ENCODE measurements around the gene CLEC4M. TPM values are rescaled to one million over a fixed set of nuclear protein-coding genes. Genes with fewer than 3 reads are reported as not detected.

CLEC4M gene, protein sequence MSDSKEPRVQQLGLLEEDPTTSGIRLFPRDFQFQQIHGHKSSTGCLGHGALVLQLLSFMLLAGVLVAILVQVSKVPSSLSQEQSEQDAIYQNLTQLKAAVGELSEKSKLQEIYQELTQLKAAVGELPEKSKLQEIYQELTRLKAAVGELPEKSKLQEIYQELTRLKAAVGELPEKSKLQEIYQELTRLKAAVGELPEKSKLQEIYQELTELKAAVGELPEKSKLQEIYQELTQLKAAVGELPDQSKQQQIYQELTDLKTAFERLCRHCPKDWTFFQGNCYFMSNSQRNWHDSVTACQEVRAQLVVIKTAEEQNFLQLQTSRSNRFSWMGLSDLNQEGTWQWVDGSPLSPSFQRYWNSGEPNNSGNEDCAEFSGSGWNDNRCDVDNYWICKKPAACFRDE
- polyA plus RNA-seq = 0.44 TPM in 1 of 2 replicates, not detected in the other

DNA sequence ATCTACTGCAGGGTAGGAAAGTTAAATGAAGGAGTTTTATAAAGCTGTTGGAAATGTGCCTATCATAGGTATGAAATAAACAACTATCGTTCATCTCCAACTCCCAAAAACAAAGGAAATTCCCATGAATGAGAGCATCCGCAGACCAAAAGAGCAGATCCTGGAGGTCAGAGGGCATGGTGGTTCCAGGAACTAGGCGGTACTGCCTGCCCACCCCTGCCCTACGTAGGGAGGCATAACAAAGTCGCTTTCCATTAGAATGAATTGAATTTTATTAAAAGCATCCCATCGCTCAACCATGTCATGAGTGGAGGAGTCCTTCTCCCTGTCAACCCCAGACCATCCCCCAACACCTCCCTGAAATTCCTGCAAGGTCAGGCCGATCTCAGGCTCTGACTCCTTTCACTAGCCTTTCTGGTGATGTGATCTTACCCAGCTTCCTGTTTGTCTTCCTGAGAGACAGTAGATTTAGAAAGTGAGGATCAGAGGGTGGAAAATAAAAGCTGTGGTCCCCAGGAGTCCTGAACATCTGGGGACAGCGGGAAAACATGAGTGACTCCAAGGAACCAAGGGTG, at the start of gene CLEC4M:
Gene CLEC4M (plus strand): TSS at position 525 of the 575 bp plus-strand sequence. CDS start 24 bp downstream, at position 549.

DNA sequence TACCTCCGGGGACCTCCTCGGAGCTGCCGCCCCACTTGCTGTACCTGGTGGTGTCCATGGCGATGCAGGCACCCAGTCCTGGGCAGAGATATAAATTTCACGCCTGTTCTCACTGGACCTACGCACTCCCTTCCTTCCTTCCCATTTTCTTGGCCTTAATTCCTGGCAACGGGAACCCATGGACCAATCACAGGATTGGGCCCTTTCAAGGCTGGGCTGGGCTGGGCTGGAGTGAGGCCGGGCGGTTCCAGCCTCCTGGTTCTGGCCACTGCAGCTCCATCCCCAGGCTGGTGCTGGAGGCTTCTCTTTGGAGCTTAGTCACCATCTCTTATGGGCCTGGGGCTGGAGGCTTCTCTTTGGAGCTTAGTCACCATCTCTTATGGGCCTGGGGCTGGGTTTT, 31.0 kb upstream of the CLEC4M start, which contains the start of gene CLEC4G:
Gene CLEC4G (minus strand): TSS at position 66 of the 400 bp plus-strand sequence. CDS start 8 bp downstream, at position 58.

DNA sequence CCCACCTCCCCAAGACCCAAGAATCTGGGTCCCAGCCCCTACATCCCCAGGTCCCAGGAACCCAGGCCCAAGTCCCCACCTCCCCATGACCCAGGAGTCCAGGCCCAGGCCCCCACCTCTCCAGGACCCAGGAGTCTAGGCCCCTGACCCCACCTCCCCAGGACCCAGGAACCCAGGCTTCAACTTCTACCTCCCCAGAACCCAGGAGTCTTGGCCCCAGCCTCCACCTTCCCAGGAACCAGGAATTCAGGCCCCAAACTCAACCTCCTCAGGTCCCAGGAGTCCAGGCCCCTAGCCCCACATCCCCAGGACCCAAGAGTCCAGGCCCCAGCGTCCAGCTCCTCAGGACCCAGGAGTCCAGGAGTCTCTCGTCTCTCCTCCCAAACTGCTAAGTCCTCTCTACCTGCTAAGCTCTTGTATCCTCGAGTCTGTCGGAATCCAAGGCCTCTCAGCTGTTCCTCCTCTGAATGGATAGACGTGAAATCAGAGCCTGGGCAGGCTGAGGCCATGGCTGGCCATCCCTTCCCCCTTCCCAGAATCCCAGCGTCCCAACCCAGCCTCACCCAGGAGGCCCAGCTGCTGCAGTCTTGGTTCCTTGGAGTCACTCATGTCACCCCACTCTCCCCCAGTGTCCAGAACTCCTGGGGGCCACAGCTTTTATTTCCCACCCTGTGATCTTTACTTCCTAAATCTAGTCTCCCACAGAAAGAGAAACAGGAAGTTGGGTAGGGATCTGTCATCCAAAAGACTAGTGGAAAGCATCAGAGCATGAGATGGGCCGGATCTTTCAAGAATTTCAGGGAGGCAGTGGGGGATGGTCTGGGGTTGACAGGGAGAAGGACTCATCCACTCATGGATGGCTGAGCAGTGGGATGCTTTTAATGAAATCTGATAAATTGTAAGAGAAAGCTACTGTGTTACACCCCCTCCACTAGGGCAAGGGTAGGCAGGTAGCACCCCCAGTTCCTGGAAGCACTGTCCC, 15.8 kb upstream of the CLEC4M start, which contains the start of gene CD209:
Gene CD209 (minus strand): TSS at position 632 of the 982 bp plus-strand sequence. CDS start 23 bp downstream, at position 609.

Other genes with a start within 250 kb of the CLEC4M start
- gene ZNF358, start 247.1 kb upstream of the CLEC4M start, polyA plus RNA-seq = 0.60 TPM in 1 of 2 replicates, not detected in the other
- 12.2 TPM in 2 replicates for gene MCOLN1, start 240.6 kb upstream of the CLEC4M start, polyA plus RNA-seq
- 6.8 and 7.5 TPM in 2 replicates for gene PNPLA6, start 227.5 kb upstream of the CLEC4M start, polyA plus RNA-seq
- gene CAMSAP3, start 167.4 kb upstream of the CLEC4M start, polyA plus RNA-seq = 0.78 and 0.88 TPM in 2 replicates
- gene XAB2, start 133.7 kb upstream of the CLEC4M start, polyA plus RNA-seq = 0.82 and 2.0 TPM in 2 replicates
- 607 and 716 TPM in 2 replicates for gene PET100, start 133.4 kb upstream of the CLEC4M start, polyA plus RNA-seq
- gene PCP2, start 129.5 kb upstream of the CLEC4M start, polyA plus RNA-seq = 1,380 and 3,034 TPM in 2 replicates
- gene STXBP2, start 126.1 kb upstream of the CLEC4M start, polyA plus RNA-seq = 24.6 and 46.0 TPM in 2 replicates
- not detected in 2 replicates for gene RETN, start 94.2 kb upstream of the CLEC4M start, polyA plus RNA-seq
- gene MCEMP1, start 86.2 kb upstream of the CLEC4M start, polyA plus RNA-seq = not detected in 2 replicates
- gene TRAPPC5, start 82.4 kb upstream of the CLEC4M start, polyA plus RNA-seq = 49.0 and 150 TPM in 2 replicates
- gene FCER2, start 61.1 kb upstream of the CLEC4M start, polyA plus RNA-seq = not detected in 2 replicates
- gene CLEC4G, start 31.1 kb upstream of the CLEC4M start, polyA plus RNA-seq = 1.6 TPM in 1 of 2 replicates, not detected in the other
- not detected in 2 replicates for gene CD209, start 15.7 kb upstream of the CLEC4M start, polyA plus RNA-seq
- 0.59 and 1.0 TPM in 2 replicates for gene EVI5L, start 67.0 kb downstream of the CLEC4M start, polyA plus RNA-seq
- gene PRR36, start 111.1 kb downstream of the CLEC4M start, polyA plus RNA-seq = 0.87 and 1.3 TPM in 2 replicates
- gene LRRC8E, start 125.3 kb downstream of the CLEC4M start, polyA plus RNA-seq = not detected in 2 replicates
- gene MAP2K7, start 140.6 kb downstream of the CLEC4M start, polyA plus RNA-seq = 0.34 and 0.47 TPM in 2 replicates
- 0.97 and 4.5 TPM in 2 replicates for gene TGFBR3L, start 151.6 kb downstream of the CLEC4M start, polyA plus RNA-seq
- gene SNAPC2, start 157.1 kb downstream of the CLEC4M start, polyA plus RNA-seq = 2.1 and 3.0 TPM in 2 replicates
- gene CTXN1, start 162.9 kb downstream of the CLEC4M start, polyA plus RNA-seq = 2.1 TPM in 1 of 2 replicates, not detected in the other
- gene TIMM44, start 180.4 kb downstream of the CLEC4M start, polyA plus RNA-seq = 8.8 and 13.7 TPM in 2 replicates
- 6.6 and 8.6 TPM in 2 replicates for gene ELAVL1, start 242.4 kb downstream of the CLEC4M start, polyA plus RNA-seq

Data from Purkinje cell (primary cell).